Lung (tissue), 12 donors: ENCODE data around the gene PAM. TPM values are rescaled to one million over a fixed set of nuclear protein-coding genes. Genes with fewer than 3 reads are reported as not detected.

ENCODE experiments used
- ATAC-seq: fragments of 200-7000 bp; cut with Tn5 transposase; one replicate; pipeline ENCODE4 v1.9.1; 2020; ENCODE audit warnings: moderate number of reproducible peaks; ENCODE audit not compliant: insufficient read depth, low FRiP score
- DNase-seq, 3 donors: peaks; one replicate each; pipeline ENCODE4 v3.0.0-alpha.2; 2013 to 2017
- H3K27ac ChIP-seq, 2 donors: one replicate each; pipeline ENCODE4 v1.5.1; 2013; ENCODE audit warnings: mild to moderate bottlenecking in 2 of 2, moderate library complexity in 2 of 2, control low read depth in 1 of 2, inconsistent platforms in 1 of 2, low read depth in 1 of 2, low read length in 1 of 2
- H3K27me3 ChIP-seq, 3 donors: one replicate each; pipeline ENCODE4 v1.5.1; 2013; ENCODE audit warnings: low read length in 2 of 3; ENCODE audit not compliant: control insufficient read depth in 3 of 3, insufficient read depth in 3 of 3
- H3K36me3 ChIP-seq, 4 donors: one replicate each; pipeline ENCODE4 v1.5.1; 2013; ENCODE audit warnings: low read length in 4 of 4, mild to moderate bottlenecking in 1 of 4, moderate library complexity in 1 of 4; ENCODE audit not compliant: control insufficient read depth in 4 of 4, insufficient read depth in 4 of 4
- H3K4me1 ChIP-seq, 5 donors: one replicate each; pipeline ENCODE4 v1.5.1; 2013; ENCODE audit warnings: low read length in 5 of 5, mild to moderate bottlenecking in 2 of 5, moderate library complexity in 1 of 5; ENCODE audit not compliant: control insufficient read depth in 5 of 5, insufficient read depth in 5 of 5
- H3K4me3 ChIP-seq: one replicate; pipeline ENCODE4 v1.5.1; 2013; ENCODE audit warnings: mild to moderate bottlenecking, control low read depth, moderate library complexity
- H3K9ac ChIP-seq, 2 donors: one replicate each; pipeline ENCODE4 v1.5.1; 2013; ENCODE audit warnings: low read length in 2 of 2, control low read depth in 1 of 2; ENCODE audit not compliant: insufficient read depth in 1 of 2
- H3K9me3 ChIP-seq, 4 donors: one replicate each; pipeline ENCODE4 v1.5.1; 2013; ENCODE audit warnings: low read length in 3 of 4, mild to moderate bottlenecking in 1 of 4, moderate library complexity in 1 of 4; ENCODE audit not compliant: control insufficient read depth in 4 of 4, insufficient read depth in 3 of 4
- CTCF ChIP-seq: IDR thresholded peaks from 2 replicates; pipeline ENCODE4 v1.5.1; 2012; ENCODE audit warnings: mild to moderate bottlenecking; ENCODE audit errors: control extremely low read depth, extremely low read depth
- WGBS, 2 donors: extraction: QIAGEN DNeasy Blood & Tissue Kit; methylation state at CpG; one replicate each; pipeline ENCODE4 v1.1.7; 2013; 5-methylcytosine and 5-hydroxymethylcytosine counted together
- polyA plus RNA-seq, 2 donors: library from polyadenylated mRNA; stranded (reverse); fragments of 200-250 nt; gene quantifications; one replicate each; pipeline ENCODE4 v1.2.1, GENCODE V29; 2013
- total RNA-seq, 2 donors: library from RNA; depleted of rRNA in 1 of 2; stranded (reverse); fragments of >200 nt in 1 of 2; gene quantifications; one replicate each; pipeline ENCODE4 v1.2.1, GENCODE V29; 2014 to 2021
- donor health status: control.
- donor health status: control.
- donor health status: Bipolar disorder and iron deficiency.
- donor health status: healthy.
- donor health status: DM: yes; HTN: yes; CAD: no.

Gene PAM
- total and polyA plus RNA-seq, 4 donors, result 117 to 248 (median 151) TPM

DNA sequence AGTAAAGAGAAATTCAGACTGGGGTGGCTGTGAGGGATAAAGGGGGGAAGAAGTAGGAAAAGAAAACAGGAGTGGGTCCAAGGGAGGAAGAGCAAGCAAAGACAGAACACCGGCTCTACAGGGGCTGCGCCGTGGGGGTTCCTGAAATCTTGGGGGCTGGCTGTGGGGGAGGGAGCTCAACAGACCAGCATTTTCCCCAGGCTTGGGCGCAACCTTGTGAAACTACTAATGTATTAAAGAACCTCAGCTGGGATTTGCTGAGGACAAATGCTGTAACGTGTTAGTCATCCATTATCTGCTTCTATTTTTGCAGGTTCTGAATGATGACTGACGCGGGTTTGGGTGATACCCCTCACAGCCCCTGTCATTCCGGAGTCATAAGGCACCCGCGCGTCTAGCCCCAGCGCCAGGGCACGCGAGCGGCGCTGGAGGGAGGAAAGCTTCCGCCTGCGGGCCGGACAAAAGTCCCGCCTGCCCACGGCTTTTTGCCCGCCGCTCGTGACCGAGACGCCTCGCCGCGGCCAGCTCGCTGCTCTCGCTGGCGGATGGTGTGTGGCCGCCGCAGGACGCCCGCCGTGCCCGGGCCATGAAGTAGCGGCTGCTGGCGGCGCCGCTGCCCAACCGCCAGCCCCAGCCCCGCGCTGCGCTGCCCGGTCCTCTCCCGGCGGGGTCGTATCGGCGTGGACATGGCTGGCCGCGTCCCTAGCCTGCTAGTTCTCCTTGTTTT, 110.6 kb downstream of the PAM start:
- no peaks in the 10 kb centered on the region for H3K27me3 ChIP-seq
- peak; percentile 79 for ATAC-seq
- peaks cover 0 to 25% (median 7%) of the 10 kb centered on the region in 5 donors for H3K4me1 ChIP-seq
- peak overlapping the region; percentile 63 to 95 for H3K9ac ChIP-seq
- peaks cover 0 to 5% (median 0%) of the 10 kb centered on the region in 4 donors for H3K36me3 ChIP-seq
- H3K27ac ChIP-seq, result peak overlapping the region; percentile 88 to 100
- 1 to 2% methylated on average over 51 to 54 of the region's 54 CpGs for WGBS, 2 donors
- peak overlapping the region; percentile 47 for H3K4me3 ChIP-seq
- no peaks in the 10 kb centered on the region for H3K9me3 ChIP-seq
- no peak for TF ChIP-seq CTCF
- DNase-seq, result peak; percentile 77 to 92 (median 88)

DNA sequence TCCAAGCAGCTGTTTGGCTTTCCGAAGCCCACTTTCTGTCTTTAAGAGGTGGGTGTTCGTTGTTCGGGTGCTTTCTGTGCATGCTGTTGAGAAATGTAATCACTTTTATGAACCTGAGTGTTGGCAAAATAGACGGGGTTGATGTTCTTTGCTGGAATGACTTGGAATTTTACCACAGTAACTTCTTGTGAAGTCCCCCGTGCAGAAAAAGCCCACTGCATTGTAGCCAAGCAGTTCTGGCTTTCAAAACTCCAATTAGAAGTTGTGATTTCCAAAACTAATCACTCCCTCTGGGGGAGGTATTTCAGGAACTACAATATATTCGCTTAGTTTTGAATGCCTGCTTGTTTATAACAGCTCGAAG, 111.1 kb downstream of the PAM start:
- no peaks in the 10 kb centered on the region for H3K9me3 ChIP-seq
- peaks cover 0 to 25% (median 7%) of the 10 kb centered on the region in 5 donors for H3K4me1 ChIP-seq
- WGBS, 2 donors, result 1 to 5% methylated on average over 7 of the region's 7 CpGs
- H3K4me3 ChIP-seq, result peak overlapping the region; percentile 47
- H3K27ac ChIP-seq, result peak overlapping the region; percentile 88 to 100
- H3K36me3 ChIP-seq, result peaks cover 0 to 5% (median 0%) of the 10 kb centered on the region in 4 donors
- DNase-seq, result peak in 2 of 3 donors; percentile 80 to 86
- no peak for ATAC-seq
- peak overlapping the region; percentile 60 to 95 for H3K9ac ChIP-seq
- no peaks in the 10 kb centered on the region for H3K27me3 ChIP-seq
- no peak for TF ChIP-seq CTCF

- H3K4me1 ChIP-seq, result peaks cover 0 to 25% (median 7%) of the 10 kb centered on the region in 5 donors
- no peak overlapping the region for H3K4me3 ChIP-seq
- DNase-seq (no peak), ATAC-seq (no peak)
- TF ChIP-seq CTCF, result no peak
- WGBS, 2 donors, result 93 to 98% methylated on average over 3 of the region's 3 CpGs
- no peaks in the 10 kb centered on the region for H3K27me3 ChIP-seq
- no peak overlapping the region for H3K9ac ChIP-seq
- H3K9me3 ChIP-seq, result no peaks in the 10 kb centered on the region
- H3K27ac ChIP-seq, result peak overlapping the region in 1 of 2 donors; percentile 53
- peaks cover 0 to 5% (median 0%) of the 10 kb centered on the region in 4 donors for H3K36me3 ChIP-seq
Measured at GRCh38 chr5:102867992-102868662, 113.0 kb downstream of the PAM start.
